ENCODE measurements around the gene PTGS1. TPM values are rescaled to one million over a fixed set of nuclear protein-coding genes. Genes with fewer than 3 reads are reported as not detected.

PTGS1 gene
- total RNA-seq, 4 donors from 2014 or later: 14.2 to 27.9 (median 20.2) TPM

DNA sequence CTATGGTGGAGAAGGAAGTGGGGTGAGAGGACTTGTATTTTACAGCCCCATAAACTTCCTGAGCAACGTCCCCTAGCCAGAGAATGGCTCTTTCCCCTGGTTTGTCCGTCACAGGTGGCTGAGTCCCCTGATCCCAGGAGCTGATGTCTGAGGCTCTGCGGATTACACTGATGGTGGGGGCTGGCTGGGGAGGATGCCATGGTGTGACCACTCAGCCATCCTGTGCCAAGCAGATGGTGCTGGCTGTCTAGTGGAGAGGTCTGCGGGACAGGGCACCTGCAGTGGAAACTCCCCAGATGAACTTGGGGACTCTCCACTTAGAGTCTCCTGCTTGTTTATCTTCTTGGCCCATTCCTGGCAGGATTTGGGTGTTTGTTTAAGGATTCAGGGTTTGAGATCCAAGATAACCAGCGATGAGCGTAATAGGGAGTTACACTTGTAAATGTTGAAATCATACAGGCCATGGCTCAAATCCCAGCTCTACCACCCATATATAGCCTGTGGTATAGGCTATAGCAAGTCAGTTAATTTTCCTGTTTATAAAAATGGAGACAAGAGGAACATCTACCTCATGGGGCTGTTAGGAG, 4.7 kb upstream of the PTGS1 start:
- Histone ChIP-seq H3K27ac (peak overlapping the region; percentile 17 to 54 (median 45)), H3K36me3 (no peaks in the 10 kb centered on the region), H3K27me3 (peaks cover 3% of the 10 kb centered on the region), H3K9me3 (no peaks in the 10 kb centered on the region), H3K4me1 (peaks cover under 1 to 10% (median 6%) of the 10 kb centered on the region in 4 donors), H3K4me3 (no peak overlapping the region)
- DNase-seq: no peak
- intact Hi-C loops (cut with DNase I; ENCODE audit: low total_unique reads): no loop called here
- in situ Hi-C loops (cut with MboI; ENCODE audit: low pct_ligation_motif_present in 1 of 4, low pct_unique_long_range_greater_than_20kb in 1 of 4, low sequenced_read_pairs in 3 of 4): no loop called here
- no peak for TF ChIP-seq EP300 (IDR thresholded peaks at IDR 0.05; ENCODE audit: low read depth)
- WGBS, 2 donors (ENCODE audit: low coverage in 1 of 2): 40 to 42% methylated on average over 2 to 6 of the region's 6 CpGs

DNA sequence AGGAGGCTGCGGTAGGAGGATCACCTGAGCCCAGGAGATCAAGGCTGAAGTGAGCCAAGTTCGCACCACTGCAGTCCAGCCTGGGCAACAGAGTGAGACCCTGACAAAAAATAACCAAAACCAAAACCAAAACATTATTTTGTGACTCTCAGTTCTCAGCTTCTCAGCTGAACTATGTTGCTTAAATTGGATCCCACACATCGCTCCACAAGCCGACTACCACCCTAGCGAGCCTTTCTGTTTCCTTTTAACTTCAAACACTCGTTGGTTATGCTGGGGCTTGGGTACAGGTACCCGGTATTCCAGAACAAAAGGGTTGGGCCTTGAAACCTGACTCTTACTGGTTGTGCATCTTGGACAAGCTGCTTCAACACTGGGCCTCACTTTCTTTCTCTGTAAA, 3.8 kb upstream of the PTGS1 start:
- TF ChIP-seq, protein P1, sequence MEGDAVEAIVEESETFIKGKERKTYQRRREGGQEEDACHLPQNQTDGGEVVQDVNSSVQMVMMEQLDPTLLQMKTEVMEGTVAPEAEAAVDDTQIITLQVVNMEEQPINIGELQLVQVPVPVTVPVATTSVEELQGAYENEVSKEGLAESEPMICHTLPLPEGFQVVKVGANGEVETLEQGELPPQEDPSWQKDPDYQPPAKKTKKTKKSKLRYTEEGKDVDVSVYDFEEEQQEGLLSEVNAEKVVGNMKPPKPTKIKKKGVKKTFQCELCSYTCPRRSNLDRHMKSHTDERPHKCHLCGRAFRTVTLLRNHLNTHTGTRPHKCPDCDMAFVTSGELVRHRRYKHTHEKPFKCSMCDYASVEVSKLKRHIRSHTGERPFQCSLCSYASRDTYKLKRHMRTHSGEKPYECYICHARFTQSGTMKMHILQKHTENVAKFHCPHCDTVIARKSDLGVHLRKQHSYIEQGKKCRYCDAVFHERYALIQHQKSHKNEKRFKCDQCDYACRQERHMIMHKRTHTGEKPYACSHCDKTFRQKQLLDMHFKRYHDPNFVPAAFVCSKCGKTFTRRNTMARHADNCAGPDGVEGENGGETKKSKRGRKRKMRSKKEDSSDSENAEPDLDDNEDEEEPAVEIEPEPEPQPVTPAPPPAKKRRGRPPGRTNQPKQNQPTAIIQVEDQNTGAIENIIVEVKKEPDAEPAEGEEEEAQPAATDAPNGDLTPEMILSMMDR (IDR thresholded peaks at IDR 0.05): no peak
- no peak for TF ChIP-seq EP300 (IDR thresholded peaks at IDR 0.05; ENCODE audit: low read depth)
- TF ChIP-seq POLR2AphosphoS5 (IDR thresholded peaks at IDR 0.05): no peak
- no peak for TF ChIP-seq POLR2A (IDR thresholded peaks at IDR 0.05)
- H3K4me1 ChIP-seq: peaks cover 3 to 19% (median 8%) of the 10 kb centered on the region in 4 donors
- intact Hi-C loops (cut with DNase I; ENCODE audit: low total_unique reads): no loop called here
- in situ Hi-C loops (cut with MboI; ENCODE audit: low pct_ligation_motif_present in 1 of 4, low pct_unique_long_range_greater_than_20kb in 1 of 4, low sequenced_read_pairs in 3 of 4): no loop called here
- no peaks in the 10 kb centered on the region for H3K9me3 ChIP-seq
- H3K36me3 ChIP-seq: no peaks in the 10 kb centered on the region
- DNase-seq: no peak
- H3K27ac ChIP-seq: peak overlapping the region; percentile 18 to 54 (median 45)
- 67 to 82% methylated on average over 1 to 7 of the region's 7 CpGs for WGBS, 2 donors (ENCODE audit: low coverage in 1 of 2)
- peaks cover 12% of the 10 kb centered on the region for H3K27me3 ChIP-seq
- no peak overlapping the region for H3K4me3 ChIP-seq

DNA sequence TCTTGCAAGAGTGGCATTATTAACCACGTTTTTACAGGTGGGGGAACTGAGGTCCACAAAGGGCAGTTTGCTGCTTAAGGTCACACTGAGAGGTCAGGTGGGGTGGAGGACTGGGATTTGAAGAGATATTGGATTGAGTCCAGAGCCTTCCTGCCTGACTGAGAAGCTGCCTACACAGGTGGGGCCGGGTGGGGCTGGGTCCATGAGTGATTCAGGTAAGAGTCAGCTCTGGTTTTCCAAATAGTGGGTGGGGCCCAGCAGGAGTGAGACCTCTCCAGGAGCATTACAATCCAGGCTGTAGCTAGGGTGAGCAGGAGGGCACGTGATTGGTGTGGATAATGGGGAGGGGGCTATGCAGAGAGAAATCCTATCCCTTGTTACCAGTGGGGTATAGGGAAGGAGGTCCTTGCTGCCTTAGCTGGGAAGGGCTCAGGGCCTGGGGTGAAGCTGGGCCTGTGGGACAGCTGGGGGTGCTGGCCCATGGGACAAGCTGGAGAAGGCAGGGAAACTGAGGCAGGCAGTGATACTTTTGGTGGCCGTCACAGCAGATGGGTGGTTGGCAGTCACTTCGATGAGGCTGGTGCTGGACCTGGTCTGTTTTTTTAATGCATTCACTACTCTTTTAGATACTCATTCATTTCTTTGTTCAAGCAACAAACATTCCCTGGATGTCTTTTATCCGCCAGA, 2.9 kb upstream of the PTGS1 start:
- Histone ChIP-seq H3K27me3 (peaks cover 12% of the 10 kb centered on the region), H3K9me3 (no peaks in the 10 kb centered on the region), H3K36me3 (no peaks in the 10 kb centered on the region), H3K4me1 (peaks cover 3 to 23% (median 8%) of the 10 kb centered on the region in 4 donors), H3K27ac (no peak overlapping the region), H3K4me3 (no peak overlapping the region)
- intact Hi-C loops (cut with DNase I; ENCODE audit: low total_unique reads): no loop called here
- in situ Hi-C loops (cut with MboI; ENCODE audit: low pct_ligation_motif_present in 1 of 4, low pct_unique_long_range_greater_than_20kb in 1 of 4, low sequenced_read_pairs in 3 of 4): no loop called here
- 78% methylated on average over 3 to 6 of the region's 6 CpGs for WGBS, 2 donors (ENCODE audit: low coverage in 1 of 2)
- TF ChIP-seq POLR2A (IDR thresholded peaks at IDR 0.05) (no peak), POLR2AphosphoS5 (IDR thresholded peaks at IDR 0.05) (no peak), EP300 (IDR thresholded peaks at IDR 0.05; ENCODE audit: low read depth) (no peak)
- TF ChIP-seq, protein P1 (IDR thresholded peaks at IDR 0.05): no peak
- no peak for DNase-seq

- Histone ChIP-seq H3K4me1 (peaks cover 3 to 30% (median 8%) of the 10 kb centered on the region in 4 donors), H3K27ac (no peak overlapping the region), H3K9me3 (no peaks in the 10 kb centered on the region), H3K36me3 (no peaks in the 10 kb centered on the region), H3K27me3 (peaks cover 12% of the 10 kb centered on the region), H3K4me3 (no peak overlapping the region)
- in situ Hi-C loops (cut with MboI; ENCODE audit: low pct_ligation_motif_present in 1 of 4, low pct_unique_long_range_greater_than_20kb in 1 of 4, low sequenced_read_pairs in 3 of 4): no loop called here
- intact Hi-C loops (cut with DNase I; ENCODE audit: low total_unique reads): no loop called here
- 90% methylated on average over 1 of the region's 1 CpG; no CpG with 5 or more reads in 1 of the 2 donors for WGBS, 2 donors (ENCODE audit: low coverage in 1 of 2)
- no peak for DNase-seq
- TF ChIP-seq EP300 (IDR thresholded peaks at IDR 0.05; ENCODE audit: low read depth): no peak
- no peak for TF ChIP-seq POLR2A (IDR thresholded peaks at IDR 0.05)
- TF ChIP-seq, protein P1 (IDR thresholded peaks at IDR 0.05): no peak
- no peak for TF ChIP-seq POLR2AphosphoS5 (IDR thresholded peaks at IDR 0.05)
These were observed 2.2 kb upstream of the PTGS1 start for GRCh38 chr9:122368642-122369041.
